ENCODE measurements around the gene RELN. TPM values are rescaled to one million over a fixed set of nuclear protein-coding genes. Genes with fewer than 3 reads are reported as not detected.

RELN gene
- total and polyA plus RNA-seq, 4 donors: 31.9 to 131 (median 69.7) TPM

GRCh38 chr7:103934508-103934907 is 55.0 kb downstream of the RELN start:
- H3K27me3 ChIP-seq (ENCODE audit: control insufficient read depth, insufficient read depth, low read length): no peaks in the 10 kb centered on the region
- peak in 1 of 6 donors; percentile 61 for DNase-seq (ENCODE audit: low read depth in 4 of 6, low spot score in 6 of 6)
- no peak overlapping the region for H3K27ac ChIP-seq (ENCODE audit: low read depth, low read length)
- WGBS (ENCODE audit: insufficient coverage): 0% methylated on average over 1 of the region's 1 CpG
- no peaks in the 10 kb centered on the region for H3K9me3 ChIP-seq (ENCODE audit: control insufficient read depth, insufficient read depth, low read length)
- H3K4me3 ChIP-seq (ENCODE audit: low read depth, low read length): no peak overlapping the region
- no peaks in the 10 kb centered on the region for H3K36me3 ChIP-seq (ENCODE audit: control insufficient read depth, insufficient read depth, low read length)
- H3K4me1 ChIP-seq (ENCODE audit: control insufficient read depth, insufficient read depth, low read length): no peaks in the 10 kb centered on the region

- no peaks in the 10 kb centered on the region for H3K9me3 ChIP-seq (ENCODE audit: control insufficient read depth, insufficient read depth, low read length)
- H3K4me1 ChIP-seq (ENCODE audit: control insufficient read depth, insufficient read depth, low read length): no peaks in the 10 kb centered on the region
- H3K4me3 ChIP-seq (ENCODE audit: low read depth, low read length): no peak overlapping the region
- no peak for DNase-seq (ENCODE audit: low read depth in 4 of 6, low spot score in 6 of 6)
- H3K27ac ChIP-seq (ENCODE audit: low read depth, low read length): no peak overlapping the region
- no peaks in the 10 kb centered on the region for H3K36me3 ChIP-seq (ENCODE audit: control insufficient read depth, insufficient read depth, low read length)
- WGBS (ENCODE audit: insufficient coverage): 40% methylated on average over 1 of the region's 2 CpGs
- no peaks in the 10 kb centered on the region for H3K27me3 ChIP-seq (ENCODE audit: control insufficient read depth, insufficient read depth, low read length)
These were observed 57.1 kb downstream of the RELN start for GRCh38 chr7:103932389-103932788.

DNA sequence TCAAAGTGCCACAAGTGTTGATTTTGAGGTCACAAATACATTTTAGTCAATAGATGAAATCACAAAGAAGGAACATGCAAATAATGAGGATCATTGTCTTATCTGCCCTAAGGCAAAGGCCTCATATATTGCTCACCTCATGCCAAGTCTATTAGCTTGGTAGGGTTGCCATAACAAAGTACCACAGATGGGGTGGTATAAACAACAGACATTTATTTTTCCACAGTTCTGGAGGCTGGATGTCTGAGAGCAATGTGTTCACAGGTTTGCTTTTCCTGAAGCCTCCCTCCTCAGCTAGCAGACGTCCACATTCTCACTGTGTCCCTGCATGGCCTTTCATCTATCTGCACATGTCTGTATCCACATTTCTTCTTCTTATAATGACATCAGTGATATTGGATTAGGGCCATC is 59.6 kb downstream of the RELN start:
- no peak overlapping the region for H3K4me3 ChIP-seq (ENCODE audit: low read depth, low read length)
- DNase-seq (ENCODE audit: low read depth in 4 of 6, low spot score in 6 of 6): peak in 1 of 6 donors; percentile 44
- no peaks in the 10 kb centered on the region for H3K27me3 ChIP-seq (ENCODE audit: control insufficient read depth, insufficient read depth, low read length)
- H3K36me3 ChIP-seq (ENCODE audit: control insufficient read depth, insufficient read depth, low read length): no peaks in the 10 kb centered on the region
- no CpG with 5 or more reads among the region's 1 CpG for WGBS (ENCODE audit: insufficient coverage)
- no peak overlapping the region for H3K27ac ChIP-seq (ENCODE audit: low read depth, low read length)
- no peaks in the 10 kb centered on the region for H3K9me3 ChIP-seq (ENCODE audit: control insufficient read depth, insufficient read depth, low read length)
- no peaks in the 10 kb centered on the region for H3K4me1 ChIP-seq (ENCODE audit: control insufficient read depth, insufficient read depth, low read length)

- H3K4me1 ChIP-seq (ENCODE audit: control insufficient read depth, insufficient read depth, low read length): no peaks in the 10 kb centered on the region
- peak in 1 of 6 donors; percentile 49 for DNase-seq (ENCODE audit: low read depth in 4 of 6, low spot score in 6 of 6)
- WGBS (ENCODE audit: insufficient coverage): 57% methylated on average over 1 of the region's 1 CpG
These were observed 60.9 kb downstream of the RELN start for GRCh38 chr7:103928581-103928980.

GRCh38 chr7:103924184-103924583 is 65.3 kb downstream of the RELN start:
- Histone ChIP-seq H3K4me3 (ENCODE audit: low read depth, low read length) (no peak overlapping the region), H3K27ac (ENCODE audit: low read depth, low read length) (no peak overlapping the region), H3K27me3 (ENCODE audit: control insufficient read depth, insufficient read depth, low read length) (no peaks in the 10 kb centered on the region), H3K4me1 (ENCODE audit: control insufficient read depth, insufficient read depth, low read length) (no peaks in the 10 kb centered on the region), H3K36me3 (ENCODE audit: control insufficient read depth, insufficient read depth, low read length) (no peaks in the 10 kb centered on the region), H3K9me3 (ENCODE audit: control insufficient read depth, insufficient read depth, low read length) (no peaks in the 10 kb centered on the region)
- 74% methylated on average over 3 of the region's 4 CpGs for WGBS (ENCODE audit: insufficient coverage)
- DNase-seq (ENCODE audit: low read depth in 4 of 6, low spot score in 6 of 6): peak in 1 of 6 donors; percentile 47

More at GRCh38 chr7:103928581-103928980, 60.9 kb downstream of the RELN start:
- Histone ChIP-seq H3K27ac (ENCODE audit: low read depth, low read length) (no peak overlapping the region), H3K9me3 (ENCODE audit: control insufficient read depth, insufficient read depth, low read length) (no peaks in the 10 kb centered on the region), H3K4me3 (ENCODE audit: low read depth, low read length) (no peak overlapping the region), H3K36me3 (ENCODE audit: control insufficient read depth, insufficient read depth, low read length) (no peaks in the 10 kb centered on the region), H3K27me3 (ENCODE audit: control insufficient read depth, insufficient read depth, low read length) (no peaks in the 10 kb centered on the region)

DNA sequence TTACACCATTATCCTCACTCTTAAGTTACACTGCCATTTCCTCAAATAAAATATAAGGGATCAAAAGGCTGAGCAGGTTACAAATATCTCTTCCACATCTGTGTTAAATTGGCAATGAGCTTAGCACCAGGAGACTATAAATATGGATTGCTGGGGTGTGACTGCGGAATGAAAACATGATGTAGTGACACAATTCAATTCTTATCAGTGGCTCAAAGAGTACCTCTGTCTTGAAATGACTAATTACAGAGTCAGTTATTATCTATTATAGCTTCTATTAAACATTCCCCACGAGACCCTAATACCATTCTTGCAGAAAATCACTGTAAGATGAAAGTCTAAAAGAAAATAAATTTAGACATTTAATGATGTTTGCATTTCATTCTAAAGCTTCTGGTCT is 67.1 kb downstream of the RELN start:
- DNase-seq (ENCODE audit: low read depth in 4 of 6, low spot score in 6 of 6): peak in 1 of 6 donors; percentile 70
- WGBS (ENCODE audit: insufficient coverage): no CpG with 5 or more reads among the region's 2 CpGs
- Histone ChIP-seq H3K27ac (ENCODE audit: low read depth, low read length) (no peak overlapping the region), H3K4me1 (ENCODE audit: control insufficient read depth, insufficient read depth, low read length) (no peaks in the 10 kb centered on the region), H3K36me3 (ENCODE audit: control insufficient read depth, insufficient read depth, low read length) (no peaks in the 10 kb centered on the region), H3K4me3 (ENCODE audit: low read depth, low read length) (no peak overlapping the region), H3K9me3 (ENCODE audit: control insufficient read depth, insufficient read depth, low read length) (no peaks in the 10 kb centered on the region), H3K27me3 (ENCODE audit: control insufficient read depth, insufficient read depth, low read length) (no peaks in the 10 kb centered on the region)

- Histone ChIP-seq H3K36me3 (ENCODE audit: control insufficient read depth, insufficient read depth, low read length) (no peaks in the 10 kb centered on the region), H3K27me3 (ENCODE audit: control insufficient read depth, insufficient read depth, low read length) (no peaks in the 10 kb centered on the region), H3K27ac (ENCODE audit: low read depth, low read length) (no peak overlapping the region), H3K4me1 (ENCODE audit: control insufficient read depth, insufficient read depth, low read length) (no peaks in the 10 kb centered on the region), H3K9me3 (ENCODE audit: control insufficient read depth, insufficient read depth, low read length) (no peaks in the 10 kb centered on the region), H3K4me3 (ENCODE audit: low read depth, low read length) (no peak overlapping the region)
- no peak for DNase-seq (ENCODE audit: low read depth in 4 of 6, low spot score in 6 of 6)
- no CpG with 5 or more reads among the region's 1 CpG for WGBS (ENCODE audit: insufficient coverage)
These were observed 67.8 kb downstream of the RELN start for GRCh38 chr7:103921692-103922091.

DNA sequence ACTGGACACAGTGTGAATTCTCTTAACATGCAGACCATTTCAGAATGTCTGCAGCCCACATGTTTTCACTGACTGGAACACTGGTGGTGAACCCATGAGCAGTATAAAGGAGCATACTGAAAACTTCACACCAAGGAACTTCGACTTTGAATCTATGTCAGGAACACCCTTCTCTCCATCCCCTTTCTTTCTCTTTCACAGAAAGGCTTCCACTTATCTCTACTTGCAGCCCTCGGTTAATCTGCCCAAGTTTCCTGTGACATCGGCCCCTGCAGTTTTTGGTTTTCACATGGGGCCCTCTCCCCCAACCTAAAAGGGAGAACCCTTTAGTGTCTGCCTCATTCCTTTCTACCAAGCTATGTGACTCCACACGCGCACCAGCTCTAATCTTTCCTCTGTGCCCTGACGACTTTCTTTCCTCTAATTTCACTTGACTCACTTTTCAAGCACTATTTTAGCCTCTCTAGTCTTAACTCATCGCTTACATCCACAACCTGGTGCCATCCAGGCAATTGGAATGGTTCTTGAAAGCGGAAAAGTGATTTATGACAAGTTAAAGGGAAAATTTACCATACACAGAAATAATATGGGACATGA is 70.1 kb downstream of the RELN start:
- Histone ChIP-seq H3K36me3 (ENCODE audit: control insufficient read depth, insufficient read depth, low read length) (no peaks in the 10 kb centered on the region), H3K27me3 (ENCODE audit: control insufficient read depth, insufficient read depth, low read length) (no peaks in the 10 kb centered on the region), H3K9me3 (ENCODE audit: control insufficient read depth, insufficient read depth, low read length) (no peaks in the 10 kb centered on the region), H3K27ac (ENCODE audit: low read depth, low read length) (no peak overlapping the region), H3K4me3 (ENCODE audit: low read depth, low read length) (no peak overlapping the region), H3K4me1 (ENCODE audit: control insufficient read depth, insufficient read depth, low read length) (no peaks in the 10 kb centered on the region)
- no peak for DNase-seq (ENCODE audit: low read depth in 4 of 6, low spot score in 6 of 6)
- WGBS (ENCODE audit: insufficient coverage): 48% methylated on average over 5 of the region's 8 CpGs

DNA sequence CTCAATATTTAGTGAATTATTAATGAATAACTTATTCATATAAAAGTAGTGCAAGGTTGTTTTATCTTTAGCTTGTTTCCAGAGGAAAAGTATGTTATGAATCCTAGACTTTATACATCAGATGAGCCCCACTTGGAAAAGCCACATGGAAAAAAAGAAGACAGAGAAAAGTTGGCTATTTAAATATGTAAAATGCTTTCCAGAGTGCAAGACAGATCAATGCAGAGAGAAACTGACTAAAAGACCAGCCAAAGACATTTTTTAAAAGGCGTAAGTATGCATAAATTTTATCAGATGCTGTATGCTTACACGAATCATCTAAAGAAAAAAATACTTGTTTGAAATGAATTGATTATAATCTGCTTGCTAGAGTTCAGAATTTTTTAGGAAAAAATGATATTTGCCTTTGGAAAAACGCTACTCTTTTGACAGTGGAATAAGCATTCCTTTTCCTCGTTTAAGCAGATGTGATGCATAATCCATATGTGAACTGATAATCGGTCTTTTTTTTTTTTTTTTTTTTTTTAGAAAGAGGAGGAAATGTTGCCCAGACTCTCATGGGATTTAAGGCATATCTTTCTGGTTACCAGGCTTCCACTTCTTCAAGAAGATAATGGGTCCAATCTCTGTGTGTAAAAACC is 70.7 kb downstream of the RELN start:
- 83% methylated on average over 1 of the region's 5 CpGs for WGBS (ENCODE audit: insufficient coverage)
- Histone ChIP-seq H3K4me3 (ENCODE audit: low read depth, low read length) (no peak overlapping the region), H3K4me1 (ENCODE audit: control insufficient read depth, insufficient read depth, low read length) (no peaks in the 10 kb centered on the region), H3K27me3 (ENCODE audit: control insufficient read depth, insufficient read depth, low read length) (no peaks in the 10 kb centered on the region), H3K27ac (ENCODE audit: low read depth, low read length) (no peak overlapping the region), H3K36me3 (ENCODE audit: control insufficient read depth, insufficient read depth, low read length) (no peaks in the 10 kb centered on the region), H3K9me3 (ENCODE audit: control insufficient read depth, insufficient read depth, low read length) (no peaks in the 10 kb centered on the region)
- DNase-seq (ENCODE audit: low read depth in 4 of 6, low spot score in 6 of 6): peak in 1 of 6 donors; percentile 49
